DND-41 (cell line): ENCODE measurements around the gene DNAJC17.

Experiments used
- ATAC-seq: fragments of 200-7000 bp; cut with Tn5 transposase; 3 replicates; pipeline ENCODE4 v1.9.1; 2021; ENCODE audit warnings: low read depth; ENCODE audit not compliant: insufficient read depth
- DNase-seq: peaks from one replicate; pipeline ENCODE4 v3.0.0-alpha.2; 2020
- H2AFZ ChIP-seq: 2 replicates; pipeline ENCODE4 v1.6.0; 2012; ENCODE audit warnings: low read depth, low read length
- H3K27ac ChIP-seq: 2 replicates; pipeline ENCODE4 v1.5.1; 2012; ENCODE audit warnings: low read length, inconsistent platforms
- H3K27me3 ChIP-seq: fragments of 200-600 bp; sonication (generic); 2 replicates; pipeline ENCODE4 v1.6.0; 2012; ENCODE audit warnings: low read length, mild to moderate bottlenecking, inconsistent platforms; ENCODE audit not compliant: insufficient read depth, poor library complexity
- H3K36me3 ChIP-seq: 2 replicates; pipeline ENCODE4 v1.5.1; 2012; ENCODE audit warnings: low read length, inconsistent platforms; ENCODE audit not compliant: insufficient read depth
- H3K4me1 ChIP-seq: 2 replicates; pipeline ENCODE4 v1.5.1; 2012; ENCODE audit warnings: mild to moderate bottlenecking, low read length; ENCODE audit not compliant: insufficient read depth
- H3K4me2 ChIP-seq: 2 replicates; pipeline ENCODE4 v1.6.0; 2012; ENCODE audit warnings: mild to moderate bottlenecking, moderate library complexity, low read length, inconsistent platforms; ENCODE audit not compliant: insufficient read depth
- H3K4me3 ChIP-seq, 2 experiments: fragments of 200-600 bp in 1 of 2; shearing (Covaris generic) in 1 of 2; 2 replicates each; pipeline ENCODE4 v1.5.1; 2012 to 2016; ENCODE audit warnings: inconsistent platforms in 2 of 2, low read length in 2 of 2, mild to moderate bottlenecking in 2 of 2, low read depth in 1 of 2, moderate library complexity in 1 of 2
- H3K79me2 ChIP-seq: 2 replicates; pipeline ENCODE4 v1.6.0; 2012; ENCODE audit warnings: low read length, inconsistent platforms; ENCODE audit not compliant: insufficient read depth
- H3K9ac ChIP-seq: 2 replicates; pipeline ENCODE4 v1.6.0; 2012; ENCODE audit warnings: low read depth, mild to moderate bottlenecking, inconsistent platforms, low read length, moderate library complexity
- H3K9me3 ChIP-seq: 2 replicates; pipeline ENCODE4 v1.5.1; 2012; ENCODE audit warnings: low read length, moderate library complexity, mild to moderate bottlenecking, inconsistent platforms; ENCODE audit not compliant: insufficient read depth, severe bottlenecking
- H4K20me1 ChIP-seq: 2 replicates; pipeline ENCODE4 v1.6.0; 2012; ENCODE audit warnings: low read length; ENCODE audit not compliant: insufficient read depth
- CTCF ChIP-seq: IDR thresholded peaks from 2 replicates; pipeline ENCODE4 v1.5.1; 2012; ENCODE audit warnings: borderline replicate concordance, low read length, moderate library complexity, mild to moderate bottlenecking; ENCODE audit not compliant: poor library complexity, severe bottlenecking; ENCODE audit errors: extremely low read depth
- EZH2 ChIP-seq: IDR thresholded peaks from 3 replicates; pipeline ENCODE4 v1.6.1; 2012; ENCODE audit warnings: borderline replicate concordance, low read depth, mild to moderate bottlenecking, moderate library complexity, low read length, inconsistent platforms; ENCODE audit not compliant: severe bottlenecking

DNAJC17 gene

GRCh38 chr15:40775740-40776536 lies 31.3 kb downstream of the DNAJC17 start:
- H3K4me2 ChIP-seq: no peak overlapping the region
- peaks cover 73% of the 10 kb centered on the region for H3K36me3 ChIP-seq
- peaks cover 5% of the 10 kb centered on the region for H3K4me1 ChIP-seq
- H3K27me3 ChIP-seq: no peaks in the 10 kb centered on the region
- ATAC-seq: no peak
- no peak overlapping the region for H2AFZ ChIP-seq
- peaks cover 7% of the 10 kb centered on the region for H4K20me1 ChIP-seq
- no peak for TF ChIP-seq EZH2
- no peak for TF ChIP-seq CTCF
- H3K4me3 ChIP-seq: no peak overlapping the region
- peaks cover 2% of the 10 kb centered on the region; the same call in 1 of the 2 replicates for H3K79me2 ChIP-seq
- no peak overlapping the region for H3K9ac ChIP-seq
- DNase-seq: no peak
- no peaks in the 10 kb centered on the region for H3K9me3 ChIP-seq
- H3K27ac ChIP-seq: no peak overlapping the region

- Histone ChIP-seq H3K9ac (no peak overlapping the region), H3K4me1 (peaks cover 14% of the 10 kb centered on the region), H3K9me3 (no peaks in the 10 kb centered on the region), H2AFZ (no peak overlapping the region), H3K4me2 (no peak overlapping the region), H4K20me1 (peaks cover 11% of the 10 kb centered on the region), H3K4me3 (no peak overlapping the region), H3K27me3 (no peaks in the 10 kb centered on the region), H3K27ac (no peak overlapping the region), H3K36me3 (peaks cover 71% of the 10 kb centered on the region), H3K79me2 (peaks cover 2% of the 10 kb centered on the region; the same call in 1 of the 2 replicates)
- ATAC-seq (no peak), DNase-seq (no peak)
- TF ChIP-seq EZH2 (no peak), CTCF (no peak)
Measured at GRCh38 chr15:40775007-40775406, 32.3 kb downstream of the DNAJC17 start.

GRCh38 chr15:40773902-40774301 lies 33.4 kb downstream of the DNAJC17 start:
- H3K36me3 ChIP-seq: peaks cover 60% of the 10 kb centered on the region
- no peak overlapping the region for H3K4me2 ChIP-seq
- DNase-seq (no peak), ATAC-seq (no peak)
- H3K9ac ChIP-seq: no peak overlapping the region
- no peaks in the 10 kb centered on the region for H3K79me2 ChIP-seq
- peaks cover 8% of the 10 kb centered on the region for H4K20me1 ChIP-seq
- no peak overlapping the region for H3K4me3 ChIP-seq
- no peaks in the 10 kb centered on the region for H3K9me3 ChIP-seq
- no peaks in the 10 kb centered on the region for H3K27me3 ChIP-seq
- H3K27ac ChIP-seq: no peak overlapping the region
- peaks cover 25% of the 10 kb centered on the region for H3K4me1 ChIP-seq
- TF ChIP-seq CTCF (no peak), EZH2 (no peak)
- H2AFZ ChIP-seq: no peak overlapping the region
